Muscle of back (tissue), 13 donors: ENCODE measurements around the gene CCNF. TPM values are rescaled to one million over a fixed set of nuclear protein-coding genes. Genes with fewer than 3 reads are reported as not detected.
"Not testable (repeated sequence)": the region's sequence is repeated elsewhere in the genome, so short reads cannot be mapped to it uniquely, and the experiment has no call there.

ENCODE experiments used
- DNase-seq, 3 donors: peaks; one replicate each; pipeline versions ENCODE4 v3.0.0 to v3.0.0-alpha.2; 2013
- long read RNA-seq, 9 donors: transcript quantifications; one replicate each; lab custom pipeline, GENCODE V29; 2026
- polyA plus RNA-seq, 10 donors: library from polyadenylated mRNA; unstranded; fragments of 120-200 nt; gene quantifications; one replicate each; pipeline ENCODE4 v1.2.1, GENCODE V29; 2013; ENCODE audit not compliant: insufficient read length in 10 of 10

Gene CCNF
- polyA plus RNA-seq, result 1 to 10 TPM; 4.8 to 9.7 (median 6.4) TPM
- long read RNA-seq, donor 1, result 0 reads
- long read RNA-seq, donor 2, result 0 reads
- long read RNA-seq, donor 3, result 0 reads
- long read RNA-seq, donor 4, result 0 reads
- long read RNA-seq, donor 5, full-length matches to known transcripts, result 1 of 1 reads
- long read RNA-seq, donor 5, partial matches to known transcripts, result 0 of 1 reads
- long read RNA-seq, donor 5, other reads (novel, unspliced or antisense), result 0 of 1 reads
- long read RNA-seq, donor 6, full-length matches to known transcripts, result 2 of 2 reads
- long read RNA-seq, donor 6, partial matches to known transcripts, result 0 of 2 reads
- long read RNA-seq, donor 6, other reads (novel, unspliced or antisense), result 0 of 2 reads
- long read RNA-seq, donor 7, full-length matches to known transcripts, result 5 of 5 reads
- long read RNA-seq, donor 7, partial matches to known transcripts, result 0 of 5 reads
- long read RNA-seq, donor 7, other reads (novel, unspliced or antisense), result 0 of 5 reads
- long read RNA-seq, donor 8, full-length matches to known transcripts, result 3 of 3 reads
- long read RNA-seq, donor 8, partial matches to known transcripts, result 0 of 3 reads
- long read RNA-seq, donor 8, other reads (novel, unspliced or antisense), result 0 of 3 reads
- long read RNA-seq, donor 9, result 0 reads

- DNase-seq, result peak; percentile 96 to 99 (median 99)
Measured at GRCh38 chr16:2429034-2429770, at the start of gene CCNF. Gene CCNF, plus strand, starts transcription at chr16:2429447. Its CDS starts 35 bp downstream, at chr16:2429482.

- no peak for DNase-seq
Measured at GRCh38 chr16:2383501-2383900, 45.7 kb upstream of the CCNF start.

GRCh38 chr16:2384426-2384825, 44.8 kb upstream of the CCNF start:
- peak in 1 of 3 donors; percentile 55 for DNase-seq

GRCh38 chr16:2385190-2385836, 43.9 kb upstream of the CCNF start:
- peak in 1 of 3 donors; percentile 30 for DNase-seq

GRCh38 chr16:2385982-2386381, 43.3 kb upstream of the CCNF start:
- not testable (repeated sequence) for DNase-seq

- DNase-seq, result no peak
Measured at GRCh38 chr16:2386990-2387389, 42.3 kb upstream of the CCNF start.

- no peak for DNase-seq
Measured at GRCh38 chr16:2388139-2388874, 40.9 kb upstream of the CCNF start.

GRCh38 chr16:2388875-2389433, 40.3 kb upstream of the CCNF start:
- no peak for DNase-seq

GRCh38 chr16:2392025-2392424, 37.2 kb upstream of the CCNF start:
- no peak for DNase-seq

GRCh38 chr16:2398520-2398919, 30.7 kb upstream of the CCNF start:
- DNase-seq, result peak in 1 of 3 donors; percentile 37

- DNase-seq, result no peak
Measured at GRCh38 chr16:2404099-2404498, 25.1 kb upstream of the CCNF start.

- no peak for DNase-seq
Measured at GRCh38 chr16:2415085-2415484, 14.2 kb upstream of the CCNF start.

GRCh38 chr16:2420035-2420434, 9.2 kb upstream of the CCNF start:
- no peak for DNase-seq

GRCh38 chr16:2422123-2422867, 7.0 kb upstream of the CCNF start:
- DNase-seq, result no peak

- no peak for DNase-seq
Measured at GRCh38 chr16:2424061-2425007, 4.9 kb upstream of the CCNF start.

GRCh38 chr16:2425008-2425518, 4.2 kb upstream of the CCNF start:
- no peak for DNase-seq

GRCh38 chr16:2425825-2426430, 3.3 kb upstream of the CCNF start:
- no peak for DNase-seq

- DNase-seq, result no peak
Measured at GRCh38 chr16:2426941-2427361, 2.3 kb upstream of the CCNF start.
